ENCODE results near the gene CCDC32.
"Not testable (repeated sequence)": the region's sequence is repeated elsewhere in the genome, so short reads cannot be mapped to it uniquely, and the experiment has no call there.

The CCDC32 gene, protein sequence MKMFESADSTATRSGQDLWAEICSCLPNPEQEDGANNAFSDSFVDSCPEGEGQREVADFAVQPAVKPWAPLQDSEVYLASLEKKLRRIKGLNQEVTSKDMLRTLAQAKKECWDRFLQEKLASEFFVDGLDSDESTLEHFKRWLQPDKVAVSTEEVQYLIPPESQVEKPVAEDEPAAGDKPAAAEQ

DNA sequence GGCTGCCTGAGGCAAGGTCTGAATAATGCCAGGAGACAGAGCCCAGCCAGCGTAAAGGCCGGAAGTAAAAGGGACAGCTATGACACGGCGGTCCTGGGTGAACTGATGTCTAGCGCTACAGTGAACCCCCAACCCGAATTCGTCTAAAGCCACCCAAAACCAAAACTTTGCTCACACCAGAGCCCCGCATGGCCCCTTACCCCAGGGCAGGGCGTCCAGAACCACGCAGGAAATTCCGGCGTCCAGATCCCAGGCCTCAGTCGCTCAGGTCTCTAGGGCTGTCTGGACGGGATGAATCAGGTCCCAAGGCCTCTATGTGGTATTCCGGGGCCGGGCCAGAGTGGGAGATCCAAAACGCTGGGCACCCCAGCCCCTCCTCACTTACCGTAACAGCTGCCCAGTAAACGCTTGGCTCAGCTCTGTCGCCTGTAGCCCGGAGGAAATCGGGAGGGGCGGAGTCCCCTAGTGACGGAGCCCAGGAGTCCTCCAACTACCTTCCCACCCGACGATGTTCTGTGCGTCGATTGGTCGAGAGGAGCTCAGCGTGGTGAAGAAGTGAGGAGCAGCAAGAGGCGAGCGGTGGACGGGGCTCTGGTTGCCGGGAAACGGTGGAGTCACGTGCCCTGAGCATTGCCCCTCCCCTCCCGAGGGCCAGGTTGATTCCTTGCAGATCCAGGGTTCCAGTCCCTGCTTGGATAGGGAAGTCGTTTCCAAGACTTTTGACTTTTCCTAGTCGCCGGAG, at the start of gene CCDC32:
TSS of gene CCDC32 (minus strand) at position 452 of the 742 bp plus-strand sequence. CDS start 2,027 bp downstream, outside the sequence.
- FAIRE-seq: peak; percentile 94

DNA sequence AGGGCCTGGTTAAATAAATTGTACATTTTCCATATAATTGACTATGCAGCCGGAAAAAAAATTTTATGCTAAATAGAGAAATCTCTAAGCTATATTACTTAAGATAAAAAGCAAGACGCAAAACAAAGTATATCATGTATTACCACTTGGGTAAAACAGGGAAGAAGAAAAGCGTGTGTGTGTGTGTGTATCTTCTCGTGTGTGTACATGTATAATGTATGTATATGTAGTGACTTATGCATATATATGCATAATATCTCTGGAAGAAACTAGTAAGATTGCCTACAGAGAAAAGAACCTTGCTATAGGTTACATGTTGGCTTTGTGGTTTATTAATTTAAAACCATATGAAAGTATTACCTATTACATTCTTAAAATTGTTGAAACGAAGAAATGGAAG, 48.2 kb upstream of the CCDC32 start:
- FAIRE-seq: no peak

DNA sequence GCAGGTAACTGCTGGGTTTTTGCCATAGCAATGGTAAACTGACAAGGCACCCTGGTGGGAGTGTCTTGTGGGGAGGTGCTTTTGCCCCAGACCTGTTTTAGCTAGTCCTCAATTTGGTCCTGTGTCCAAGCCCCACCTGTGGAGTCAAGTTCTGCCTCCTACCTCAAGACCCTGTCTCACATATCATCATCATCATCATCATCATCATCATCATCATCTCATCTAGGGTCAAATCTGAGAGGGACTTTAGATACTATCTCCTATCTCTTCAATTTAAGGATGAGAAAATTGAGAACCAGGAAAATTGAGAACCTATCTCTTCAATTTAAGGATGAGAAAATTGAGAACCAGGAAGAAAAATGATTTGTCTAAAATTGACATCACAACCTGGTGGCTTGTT, 39.1 kb upstream of the CCDC32 start:
- no peak for FAIRE-seq

DNA sequence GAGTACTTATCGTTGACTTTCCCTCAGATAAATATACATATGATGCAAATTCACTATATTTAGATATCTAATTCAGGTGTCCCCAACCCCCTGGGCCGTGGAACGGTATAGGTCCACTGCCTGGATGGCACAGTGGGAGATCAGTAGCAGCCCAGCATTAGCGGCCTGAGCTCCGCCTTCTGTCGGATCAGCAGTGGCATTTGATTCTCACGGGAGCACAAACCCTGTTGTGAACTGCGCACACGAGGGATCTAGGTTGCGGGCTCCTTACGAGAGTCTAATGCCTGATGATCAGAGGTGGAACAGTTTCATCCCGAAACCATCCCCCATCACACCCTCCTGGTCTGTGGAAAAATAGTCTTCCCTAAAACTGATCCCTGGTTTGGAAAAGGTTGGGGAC, 36.1 kb upstream of the CCDC32 start:
- no peak for FAIRE-seq

DNA sequence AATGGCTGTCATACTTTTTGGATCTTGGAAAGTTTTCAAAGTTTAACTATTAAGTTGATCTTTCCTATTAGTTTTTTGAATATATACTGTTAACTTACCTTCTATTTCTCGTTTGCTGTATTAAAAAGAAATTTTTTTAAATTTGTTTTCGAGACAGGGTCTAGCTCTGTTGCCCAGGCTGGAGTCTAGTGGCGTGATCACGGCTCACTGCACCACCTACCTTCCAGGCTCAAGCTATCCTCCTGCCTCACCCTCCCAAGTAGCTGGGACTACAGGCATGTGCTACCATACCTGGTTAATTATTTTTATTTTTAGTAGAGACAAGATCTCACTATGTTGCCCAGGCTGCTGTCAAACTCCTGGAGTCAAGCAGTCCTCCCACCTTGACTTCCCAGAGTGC, 33.8 kb upstream of the CCDC32 start:
- no peak for FAIRE-seq

DNA sequence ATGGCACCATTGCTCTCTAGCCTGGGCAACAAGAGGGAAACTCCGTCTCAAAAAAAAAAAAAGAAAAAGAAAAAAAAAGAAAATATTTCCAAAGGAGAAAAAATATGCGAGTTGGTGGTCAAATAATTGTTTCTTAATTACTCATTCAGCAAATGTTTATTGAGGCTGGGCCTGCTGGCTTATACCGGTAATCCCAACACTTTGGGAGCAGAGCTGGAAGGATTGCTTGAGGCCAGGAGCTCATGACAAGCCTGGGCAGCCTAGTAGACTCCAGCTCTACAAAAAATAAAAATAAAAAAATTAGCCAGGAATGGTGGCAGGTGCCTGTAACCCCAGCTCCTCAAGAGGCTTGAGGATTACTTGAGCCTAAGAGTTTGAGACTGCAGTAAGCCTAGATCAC, 33.3 kb upstream of the CCDC32 start:
- no peak for FAIRE-seq

DNA sequence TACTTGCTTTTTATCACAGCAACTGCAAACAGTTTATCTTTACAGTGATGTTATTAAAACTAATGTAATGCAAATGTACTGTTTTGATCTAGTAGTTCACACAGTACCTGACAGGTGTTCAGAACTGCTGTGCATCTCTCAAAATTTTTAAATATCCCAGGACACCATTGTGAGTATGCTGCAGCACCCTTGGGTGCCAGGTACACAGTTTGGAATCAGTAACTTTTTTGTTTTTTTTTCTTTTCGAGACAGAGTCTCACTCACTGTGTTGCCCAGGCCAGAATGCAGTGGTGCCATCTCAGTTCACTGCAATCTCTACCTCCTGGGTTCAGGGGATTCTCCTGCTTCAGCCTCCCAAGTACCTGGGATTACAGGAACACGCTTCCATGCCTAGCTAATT, 32.2 kb upstream of the CCDC32 start:
- FAIRE-seq: no peak

DNA sequence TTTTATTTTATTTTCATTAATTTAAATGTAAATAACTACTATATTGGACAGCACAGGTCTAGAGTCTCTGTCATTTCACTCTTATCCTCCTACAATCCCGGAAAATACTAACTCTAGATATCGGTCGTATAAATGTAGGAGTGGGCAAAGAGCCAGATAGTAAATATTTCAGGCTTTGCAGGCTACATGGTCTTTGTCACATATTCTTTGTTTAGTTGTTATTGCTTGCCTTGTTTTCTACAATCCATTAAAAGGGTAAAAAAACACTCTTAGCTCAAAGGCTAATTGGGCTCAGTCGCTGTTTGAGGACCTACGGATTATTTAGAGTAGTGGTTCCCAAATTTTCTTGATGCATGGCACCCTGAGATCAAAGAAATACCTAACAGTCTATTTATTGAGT, 30.9 kb upstream of the CCDC32 start:
- no peak for FAIRE-seq

DNA sequence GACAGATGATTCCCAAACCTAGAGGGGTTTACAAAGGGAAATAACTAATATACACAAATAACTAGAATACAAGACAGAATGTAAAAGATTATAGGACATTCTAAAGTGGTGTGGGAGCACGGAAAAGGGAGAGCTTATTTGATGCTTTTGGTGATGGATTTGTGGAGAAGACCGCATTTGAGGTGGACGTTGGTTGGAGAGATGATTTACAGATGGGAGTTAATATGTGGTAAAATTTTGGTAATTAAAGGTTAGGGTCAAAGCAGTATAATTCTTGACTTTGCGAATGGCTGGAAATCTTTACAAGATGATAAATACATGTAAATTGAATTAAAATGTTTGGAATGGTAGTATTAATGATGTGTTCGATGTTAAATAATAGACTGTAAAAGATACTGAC, 30.4 kb upstream of the CCDC32 start:
- FAIRE-seq: no peak

DNA sequence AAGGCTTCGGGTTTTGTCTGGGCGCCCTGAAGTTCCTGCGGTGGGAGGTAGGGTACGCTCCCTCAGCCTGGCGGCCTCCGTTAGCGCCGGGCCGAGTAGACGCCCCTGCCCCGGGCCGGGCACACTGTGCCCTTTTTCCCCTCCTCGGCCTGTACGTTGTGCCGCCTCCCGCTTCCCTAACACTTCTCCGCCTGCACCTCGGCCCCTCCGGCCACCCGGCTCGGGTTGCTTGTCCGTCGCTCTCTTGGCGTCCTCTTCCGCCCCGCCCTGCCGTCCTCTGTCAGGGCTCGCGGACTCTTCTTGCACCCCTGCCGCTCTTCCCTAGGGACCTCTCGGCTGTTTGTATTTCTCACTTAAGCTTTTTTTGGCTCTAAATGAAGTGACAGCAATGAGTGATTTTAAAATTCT, 29.6 kb upstream of the CCDC32 start:
- FAIRE-seq: no peak

DNA sequence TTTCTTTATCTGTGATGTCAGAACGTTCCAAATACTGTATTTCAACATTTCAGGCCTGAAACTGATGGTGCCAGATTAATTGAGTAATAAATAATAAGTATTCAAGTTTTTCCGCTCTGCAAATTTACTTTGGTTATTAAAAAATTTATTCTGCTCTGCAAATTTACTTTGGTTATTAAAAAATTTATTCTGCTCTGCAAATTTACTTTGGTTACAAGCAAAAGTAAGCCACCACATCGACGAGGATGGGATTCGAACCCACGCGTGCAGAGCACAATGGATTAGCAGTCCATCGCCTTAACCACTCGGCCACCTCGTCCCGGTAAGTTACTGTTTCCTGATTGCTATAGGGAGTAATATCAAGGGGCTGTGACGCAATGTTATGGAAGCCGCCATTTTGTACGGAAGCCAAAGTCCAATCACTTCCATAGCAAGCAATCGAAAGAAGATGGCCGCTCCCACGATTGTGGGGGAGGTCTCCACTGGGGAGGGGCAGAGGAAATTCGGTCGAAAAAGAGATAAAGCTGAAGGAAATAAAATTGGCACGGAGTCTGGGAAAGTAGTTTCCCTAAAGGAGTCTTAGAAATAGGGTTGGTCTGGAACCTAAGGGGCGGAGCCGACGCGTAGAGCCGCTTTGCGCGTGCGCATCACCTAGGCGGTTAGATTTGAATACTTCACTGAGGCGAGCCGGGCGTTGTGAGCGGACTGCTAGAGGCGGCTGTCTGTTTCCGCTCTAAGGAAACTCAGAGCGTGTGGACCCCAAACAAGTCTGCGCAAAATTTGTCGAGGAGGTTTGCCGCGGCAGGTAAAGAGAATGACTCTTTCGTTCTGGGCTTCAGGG, 29.0 kb upstream of the CCDC32 start, which contains the start of gene KNL1:
TSS of gene KNL1 (plus strand) at position 662 of the 841 bp plus-strand sequence. CDS start 8,683 bp downstream, outside the sequence.
- peak; percentile 63 for FAIRE-seq

DNA sequence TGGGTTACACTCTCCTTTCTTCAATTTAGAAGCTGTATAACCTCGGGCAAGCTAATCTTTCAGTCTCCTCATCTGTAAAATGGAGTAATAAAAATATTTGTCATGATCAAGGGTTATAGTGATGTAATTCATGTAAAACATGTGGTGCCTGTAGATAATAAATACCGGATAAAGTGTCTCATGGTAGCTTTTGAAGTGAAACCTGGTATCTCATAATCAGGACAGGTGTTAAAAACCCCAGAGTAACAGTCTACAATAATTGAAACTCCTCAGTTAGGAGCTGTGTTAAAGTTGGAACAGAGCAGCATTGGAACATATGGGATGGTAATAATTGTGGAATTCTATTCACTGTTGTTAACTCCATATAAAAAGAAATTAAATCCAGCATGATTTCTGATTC, 28.3 kb upstream of the CCDC32 start:
- no peak for FAIRE-seq

DNA sequence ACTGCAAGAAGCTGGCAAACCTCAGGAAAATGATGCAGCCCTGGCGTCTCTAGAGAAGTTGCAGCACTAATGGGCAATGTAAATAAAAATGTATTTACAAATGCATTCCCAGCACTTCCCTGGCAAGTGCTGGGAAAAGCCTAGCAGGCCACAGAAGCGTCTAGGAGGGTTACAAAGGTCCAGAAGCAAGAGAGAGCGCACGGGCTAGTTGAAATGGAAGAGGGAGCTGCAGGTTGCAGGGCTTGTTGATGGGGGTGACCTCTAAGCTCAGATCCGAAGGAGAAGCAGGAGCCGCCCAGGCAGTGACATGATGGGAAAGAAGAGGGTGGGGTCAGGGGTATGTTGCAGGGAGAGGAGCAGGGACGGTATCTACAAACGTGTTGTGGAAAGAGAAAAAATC, 26.5 kb upstream of the CCDC32 start:
- FAIRE-seq: no peak

DNA sequence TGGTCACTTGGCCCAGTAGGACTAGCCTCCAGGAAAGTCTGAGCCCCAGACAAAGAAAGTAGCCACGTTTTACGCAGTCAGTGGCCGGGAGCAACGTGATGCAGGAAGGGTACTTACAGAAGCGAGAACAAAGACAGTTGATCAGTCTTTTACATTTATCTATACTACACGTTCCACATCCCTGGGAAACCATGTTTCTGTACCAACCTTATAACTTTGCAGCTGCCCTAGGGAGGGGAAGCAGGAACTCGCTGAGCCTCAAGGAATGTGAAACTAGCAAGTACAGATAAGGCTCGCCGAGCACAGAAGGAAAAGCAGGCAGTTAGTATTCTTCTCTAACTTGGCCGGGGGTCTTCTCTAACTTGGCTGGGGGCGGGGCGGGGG, 25.8 kb upstream of the CCDC32 start:
- no peak for FAIRE-seq

DNA sequence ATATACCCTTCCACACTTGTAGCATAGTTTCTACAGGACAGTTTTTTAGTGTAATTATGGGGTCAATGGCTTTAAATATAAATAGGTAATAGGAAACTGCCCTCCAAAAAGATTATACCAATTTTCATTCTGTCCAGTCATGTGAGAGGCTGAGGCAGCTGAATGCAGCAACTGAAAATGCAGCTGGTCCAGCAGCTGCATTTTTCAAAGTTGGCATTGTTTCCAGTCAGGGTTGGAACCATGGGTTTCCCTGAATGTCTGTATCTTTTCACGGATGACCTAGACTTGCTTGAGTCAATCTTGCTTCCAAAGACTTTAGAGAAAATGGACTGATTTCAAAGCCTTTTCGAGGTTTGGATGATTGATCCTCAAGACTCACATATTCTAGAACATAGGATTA, 19.3 kb upstream of the CCDC32 start:
- FAIRE-seq: no peak

DNA sequence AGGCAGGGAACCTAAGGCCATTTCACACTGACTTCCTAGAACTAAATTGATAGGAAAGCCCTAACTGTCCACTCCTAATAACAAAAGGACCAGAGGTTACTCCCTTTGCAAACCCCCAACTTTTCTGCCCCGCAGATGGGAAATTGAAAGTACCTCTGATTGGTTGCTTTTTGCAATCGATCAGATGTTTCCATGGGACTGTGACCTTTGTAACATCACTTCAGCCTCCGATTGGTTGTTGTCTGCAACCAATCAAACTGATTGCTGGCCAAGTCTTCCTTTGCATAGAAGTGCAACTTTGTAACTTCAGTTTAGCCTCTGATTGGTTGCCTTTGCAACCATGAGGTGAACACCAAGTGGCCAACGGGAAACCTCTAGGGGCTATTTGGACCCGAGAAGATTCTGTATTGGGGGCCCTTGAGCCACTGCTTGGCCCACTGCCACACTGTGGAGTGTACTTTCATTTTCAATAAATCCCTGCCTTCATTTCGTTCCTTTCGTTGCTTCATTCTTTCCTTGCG, 17.9 kb upstream of the CCDC32 start:
- no peak for FAIRE-seq

DNA sequence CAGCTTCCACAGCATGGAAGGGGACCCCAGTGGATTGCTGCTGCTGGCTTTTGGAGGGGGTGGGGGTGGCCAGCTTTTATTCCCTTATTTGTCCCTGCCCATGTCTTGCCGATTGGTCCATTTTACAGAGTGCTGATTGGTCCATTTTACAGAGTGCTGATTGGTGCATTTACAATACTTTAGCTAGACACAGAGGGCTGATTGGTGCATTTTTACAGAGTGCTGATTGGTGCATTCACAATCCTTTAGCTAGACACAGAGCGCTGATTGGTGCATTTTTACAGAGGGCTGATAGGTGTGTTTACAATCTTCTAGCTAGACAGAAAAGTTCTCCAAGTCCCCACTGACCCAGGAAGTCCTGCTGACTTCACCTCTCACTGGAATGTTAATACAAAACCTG, 17.0 kb upstream of the CCDC32 start:
- not testable (repeated sequence) for FAIRE-seq

DNA sequence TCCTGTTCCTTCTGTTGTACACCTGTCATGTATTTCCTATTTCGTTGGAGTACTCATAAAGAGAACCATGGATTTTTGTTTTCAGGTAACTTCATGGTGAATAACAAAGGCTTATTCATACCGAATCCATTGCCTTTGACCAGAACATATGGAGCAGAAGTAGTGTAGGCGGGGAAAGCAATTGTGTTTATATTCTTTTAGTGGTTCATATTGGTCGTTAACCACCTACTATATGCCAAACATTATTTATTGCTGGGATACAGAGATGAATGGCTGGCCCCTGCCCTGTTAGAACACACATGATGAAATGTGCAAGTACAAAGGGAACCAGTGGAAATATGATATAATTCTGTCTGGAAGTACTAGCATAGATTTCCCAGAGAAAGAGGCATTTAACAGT, 14.1 kb upstream of the CCDC32 start:
- FAIRE-seq: no peak

DNA sequence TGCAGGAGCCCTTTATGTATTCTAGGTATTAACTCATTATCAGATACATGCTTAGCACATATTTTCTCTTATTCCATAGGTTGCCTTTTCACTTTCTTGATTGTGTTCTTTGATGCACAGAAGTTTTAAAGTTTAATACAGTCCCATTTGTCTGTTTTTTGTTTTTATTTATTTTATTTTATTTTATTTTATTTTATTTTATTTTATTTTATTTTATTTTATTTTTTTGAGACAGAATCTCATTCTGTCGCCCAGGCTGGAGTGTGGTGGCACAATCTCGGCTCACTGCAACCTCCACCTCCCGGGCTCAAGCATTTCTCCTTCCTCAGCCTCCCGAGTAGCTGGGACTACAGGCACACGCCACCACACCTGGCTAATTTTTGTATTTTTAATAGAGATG, 12.1 kb upstream of the CCDC32 start:
- not testable (repeated sequence) for FAIRE-seq

DNA sequence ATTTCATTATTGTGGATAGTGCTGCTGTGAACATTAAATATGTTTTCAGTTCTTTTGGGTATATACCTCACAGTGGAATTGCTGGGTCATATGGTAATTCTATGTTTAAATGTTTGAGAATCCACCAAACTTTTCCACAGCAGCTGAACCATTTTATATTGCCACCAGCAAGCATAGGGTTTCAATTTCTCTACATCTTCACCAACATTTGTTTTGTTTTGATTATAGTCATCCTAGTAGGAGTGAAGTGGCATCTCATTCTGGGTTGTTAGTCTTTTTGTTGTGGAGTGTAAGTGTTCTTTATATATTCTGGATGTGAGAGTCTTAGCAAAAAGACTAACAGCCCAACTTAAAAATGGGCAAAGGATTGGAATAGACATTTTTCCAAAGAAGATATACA, 10.3 kb upstream of the CCDC32 start:
- no peak for FAIRE-seq

DNA sequence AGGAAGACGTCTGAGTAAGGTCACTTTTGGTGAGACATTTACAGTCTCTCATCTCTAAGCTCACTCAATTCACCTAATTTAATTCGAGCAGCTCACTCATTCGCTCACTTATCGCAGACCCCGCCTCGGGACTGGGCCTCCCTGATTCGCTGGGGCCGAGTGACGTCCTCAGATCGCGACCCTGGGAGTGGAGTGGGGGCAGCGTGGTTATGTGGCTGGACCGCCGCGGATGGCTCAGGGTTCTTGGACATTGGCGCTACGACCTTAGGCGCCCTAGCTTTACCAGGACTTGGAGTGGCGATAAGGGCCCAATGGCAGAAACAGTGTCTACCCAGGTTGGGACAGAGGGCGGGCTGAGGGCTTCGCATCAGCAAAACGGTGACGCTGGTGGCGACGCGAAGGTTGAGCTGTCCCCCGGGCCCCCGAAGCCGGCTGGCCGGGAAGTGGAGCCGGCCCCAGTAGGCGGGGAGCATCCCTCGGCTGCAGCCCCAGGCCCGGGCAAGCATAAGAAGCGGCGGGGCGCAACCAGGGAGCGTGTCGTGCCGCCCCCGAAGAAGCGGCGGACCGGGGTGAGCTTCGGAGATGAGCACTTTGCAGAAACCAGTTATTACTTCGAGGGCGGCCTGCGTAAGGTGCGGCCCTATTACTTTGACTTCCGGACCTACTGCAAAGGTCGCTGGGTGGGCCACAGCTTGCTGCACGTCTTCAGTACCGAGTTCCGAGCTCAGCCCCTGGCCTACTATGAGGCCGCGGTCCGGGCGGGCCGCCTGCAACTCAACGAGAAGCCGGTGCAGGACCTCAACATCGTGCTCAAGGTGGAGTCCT, 4.5 kb upstream of the CCDC32 start, which contains the start of gene RPUSD2:
TSS of gene RPUSD2 (plus strand) at position 171 of the 825 bp plus-strand sequence. CDS start at position 210, 39 bp downstream.
- FAIRE-seq: peak; percentile 41

DNA sequence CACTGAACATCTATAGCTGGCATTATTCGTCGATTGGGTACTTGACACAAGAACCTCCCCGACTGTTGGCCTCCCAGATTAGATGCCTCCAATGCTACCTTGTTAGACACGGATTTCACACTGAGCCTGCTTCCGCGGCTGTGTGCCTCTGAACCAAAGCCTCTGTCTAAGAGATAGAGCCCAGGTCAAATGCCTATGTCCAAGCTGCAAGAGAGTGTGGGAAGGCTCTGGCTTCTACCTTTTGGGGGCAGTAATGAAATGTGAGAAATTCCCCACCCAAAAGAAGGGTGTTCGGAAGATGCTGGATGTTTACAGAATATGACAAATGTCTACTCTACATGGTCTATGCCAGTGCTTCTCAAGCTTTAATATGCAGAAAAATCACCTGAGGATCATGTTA, 2.3 kb upstream of the CCDC32 start:
- no peak for FAIRE-seq

Measured in endometrium (tissue), 2 donors.